GM21367 (cell line): ENCODE results near the gene ZBTB6.
A peak's percentile ranks its signal among the peaks of the same experiment; 100 is the strongest.

Source experiments
- ATAC-seq: cut with Tn5 transposase; IDR thresholded peaks from one replicate; pipeline ENCODE4 v1.9.1; 2021; ENCODE audit not compliant: unreplicated experiment

Gene ZBTB6

GRCh38 chr9:122912964-122913673 lies at the start of gene ZBTB6:
TSS of gene ZBTB6 (minus strand) at chr9:122913323. CDS start at chr9:122912072, 1,251 bp downstream.
- peak; percentile 95 for ATAC-seq

GRCh38 chr9:122961139-122961538 lies 48.0 kb upstream of the ZBTB6 start:
- ATAC-seq: no peak

- ATAC-seq: no peak
Observed at GRCh38 chr9:122955961-122956360, 42.8 kb upstream of the ZBTB6 start.

- no peak for ATAC-seq
Observed at GRCh38 chr9:122954253-122954691, 41.1 kb upstream of the ZBTB6 start.

- ATAC-seq: no peak
Observed at GRCh38 chr9:122951056-122951455, 37.9 kb upstream of the ZBTB6 start.

- ATAC-seq: no peak
Observed at GRCh38 chr9:122950263-122950662, 37.1 kb upstream of the ZBTB6 start.

- ATAC-seq: no peak
Observed at GRCh38 chr9:122949696-122950095, 36.6 kb upstream of the ZBTB6 start.

- ATAC-seq: no peak
Observed at GRCh38 chr9:122948313-122948712, 35.2 kb upstream of the ZBTB6 start.

- ATAC-seq: no peak
Observed at GRCh38 chr9:122946461-122947005, 33.4 kb upstream of the ZBTB6 start.

- no peak for ATAC-seq
Observed at GRCh38 chr9:122944960-122945888, 32.1 kb upstream of the ZBTB6 start.

- no peak for ATAC-seq
Observed at GRCh38 chr9:122941582-122942234, 28.6 kb upstream of the ZBTB6 start.

GRCh38 chr9:122940749-122941581 lies 27.8 kb upstream of the ZBTB6 start, which contains the start of gene RABGAP1:
TSS of gene RABGAP1 (plus strand) at chr9:122941020. CDS start at chr9:122957060, 16,040 bp downstream.
- peak; percentile 95 for ATAC-seq

GRCh38 chr9:122940454-122940748 lies 27.3 kb upstream of the ZBTB6 start:
- ATAC-seq: no peak

- ATAC-seq: no peak
Observed at GRCh38 chr9:122939601-122940000, 26.5 kb upstream of the ZBTB6 start.

GRCh38 chr9:122936883-122937282 lies 23.8 kb upstream of the ZBTB6 start:
- no peak for ATAC-seq

GRCh38 chr9:122936464-122936863 lies 23.3 kb upstream of the ZBTB6 start:
- no peak for ATAC-seq

- peak; percentile 91 for ATAC-seq
Observed at GRCh38 chr9:122931226-122932121, 18.4 kb upstream of the ZBTB6 start, which contains the start of gene ZBTB26. TSS of gene ZBTB26 (minus strand) at chr9:122931512. CDS start at chr9:122919934, 11,578 bp downstream.

- no peak for ATAC-seq
Observed at GRCh38 chr9:122930541-122931225, 17.6 kb upstream of the ZBTB6 start.
